Erythroblast (primary cell): Measurements from ENCODE around the gene TIMM17A.
"Not testable (repeated sequence)": the region's sequence is repeated elsewhere in the genome, so short reads cannot be mapped to it uniquely, and the experiment has no call there.

ENCODE experiments used
- GATA1 ChIP-seq: IDR thresholded peaks from 2 replicates; pipeline ENCODE4 v1.6.1; 2011; ENCODE audit warnings: low read depth, mild to moderate bottlenecking, control low read depth, low read length, moderate library complexity
- POLR2A ChIP-seq: IDR thresholded peaks from 2 replicates; pipeline ENCODE4 v1.6.1; 2011; ENCODE audit warnings: mild to moderate bottlenecking, low read length

GRCh38 chr1:201962382-201962781, 7.1 kb downstream of the TIMM17A start:
- TF ChIP-seq POLR2A, GATA1: not testable (repeated sequence)
